Measurements from ENCODE around the gene LEO1.

- TF ChIP-seq CTCF (conservative IDR thresholded peaks at IDR 0.05; ENCODE audit: low read length) (no peak), EZH2phosphoT487 (IDR thresholded peaks at IDR 0.05; ENCODE audit: borderline replicate concordance) (no peak)
Measured at GRCh38 chr15:51970132-51970817, 1.3 kb downstream of the LEO1 start.

Measured in Loucy (cell line).